ENCODE data around the gene UBASH3A.

The UBASH3A gene

DNA sequence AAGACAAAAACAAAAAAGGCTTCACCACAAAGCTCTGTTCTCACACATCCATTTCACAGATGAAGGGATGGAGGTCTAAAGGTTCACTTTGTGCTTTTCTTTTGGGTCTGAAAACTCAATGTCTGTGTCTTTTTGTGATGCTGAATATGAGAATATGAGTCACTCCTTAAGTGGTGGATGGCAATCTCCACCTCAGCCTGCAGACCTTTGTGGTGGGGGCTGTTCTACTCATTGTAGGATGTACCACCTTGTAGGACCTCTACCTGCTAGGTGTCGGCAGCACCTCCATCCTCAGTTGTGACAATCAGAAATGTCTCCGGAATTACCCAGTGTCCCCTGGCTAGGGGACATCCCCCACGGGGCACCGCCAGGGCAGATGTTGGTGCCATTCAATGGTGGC, 42.8 kb downstream of the UBASH3A start:
- no peak for DNase-seq (ENCODE audit: low read depth in 1 of 2, low spot score in 1 of 2)

DNA sequence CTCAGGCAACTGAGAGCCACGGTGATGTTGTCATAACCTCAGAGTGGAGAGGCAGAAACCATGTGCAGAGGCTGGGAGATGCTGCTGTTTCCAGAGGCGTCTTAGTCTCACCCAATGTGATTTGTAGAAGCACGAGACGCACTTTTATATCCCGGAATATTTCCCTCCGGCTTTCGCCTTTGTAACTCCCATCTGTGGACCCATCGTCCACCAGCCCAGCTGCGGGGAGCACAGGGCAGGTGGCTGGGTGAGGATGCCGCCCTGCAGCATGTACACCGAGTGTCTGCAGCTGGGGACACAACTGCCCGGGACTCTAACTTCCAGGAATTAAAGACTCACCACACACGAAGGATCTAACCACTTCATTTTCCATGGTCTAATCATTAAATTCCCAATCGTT, 43.5 kb downstream of the UBASH3A start:
- no peak for DNase-seq (ENCODE audit: low read depth in 1 of 2, low spot score in 1 of 2)

DNA sequence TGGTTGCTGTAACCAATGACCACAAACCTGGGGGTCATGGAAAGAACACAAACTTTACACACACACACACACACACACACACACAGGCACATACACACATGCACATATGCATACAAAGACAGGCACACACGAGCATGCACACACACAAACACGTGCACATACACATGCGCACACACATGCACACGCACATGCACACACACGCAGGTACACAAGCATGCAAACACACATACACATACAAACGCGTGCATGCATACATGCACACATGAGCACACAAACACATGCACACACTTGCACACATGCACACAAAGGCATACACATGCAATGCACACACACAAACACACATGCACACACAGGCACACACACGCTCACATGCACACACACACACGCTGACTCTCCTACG, 44.0 kb downstream of the UBASH3A start:
- no peak for DNase-seq (ENCODE audit: low read depth in 1 of 2, low spot score in 1 of 2)

DNA sequence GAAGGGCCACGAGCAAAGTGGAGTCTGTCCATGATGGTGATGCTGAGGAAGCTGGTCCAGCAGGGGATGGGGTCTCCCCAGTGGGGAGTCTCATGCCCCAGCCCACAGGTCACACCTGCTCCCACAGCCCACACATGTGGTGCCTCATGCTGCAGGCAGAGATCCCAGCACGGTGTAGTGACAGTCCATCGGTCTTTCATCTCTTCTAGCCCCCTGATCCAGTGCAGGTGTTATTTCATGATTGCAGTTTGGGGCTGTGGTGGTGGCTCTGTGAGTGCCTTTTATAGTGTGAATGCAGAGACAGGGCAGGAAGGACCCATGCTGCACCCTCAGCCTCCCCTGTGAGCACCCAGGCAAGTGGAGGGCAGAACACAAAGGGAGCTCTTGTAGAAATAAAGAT, 45.0 kb downstream of the UBASH3A start:
- no peak for DNase-seq (ENCODE audit: low read depth in 1 of 2, low spot score in 1 of 2)

DNA sequence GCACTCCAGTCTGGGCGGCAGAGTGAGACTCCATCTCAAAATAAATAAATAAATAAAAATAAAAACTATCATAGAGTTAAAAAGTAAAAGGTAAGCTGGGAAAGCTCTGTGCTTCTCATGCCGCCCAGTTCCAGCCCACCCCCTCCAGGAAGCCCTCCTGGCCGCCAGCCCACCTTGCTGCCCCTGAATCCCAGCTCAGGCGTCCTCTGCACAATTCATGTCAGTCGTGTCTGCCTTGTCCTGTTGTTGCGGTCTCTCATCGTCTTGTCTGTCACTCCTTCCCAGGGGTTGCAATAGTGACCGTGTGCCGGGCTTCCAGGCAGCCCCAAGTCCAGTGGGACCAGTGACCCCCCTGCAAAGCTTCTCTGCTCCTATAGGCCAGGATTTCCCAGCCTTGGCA, 48.2 kb downstream of the UBASH3A start:
- no peak for DNase-seq (ENCODE audit: low read depth in 1 of 2, low spot score in 1 of 2)

DNA sequence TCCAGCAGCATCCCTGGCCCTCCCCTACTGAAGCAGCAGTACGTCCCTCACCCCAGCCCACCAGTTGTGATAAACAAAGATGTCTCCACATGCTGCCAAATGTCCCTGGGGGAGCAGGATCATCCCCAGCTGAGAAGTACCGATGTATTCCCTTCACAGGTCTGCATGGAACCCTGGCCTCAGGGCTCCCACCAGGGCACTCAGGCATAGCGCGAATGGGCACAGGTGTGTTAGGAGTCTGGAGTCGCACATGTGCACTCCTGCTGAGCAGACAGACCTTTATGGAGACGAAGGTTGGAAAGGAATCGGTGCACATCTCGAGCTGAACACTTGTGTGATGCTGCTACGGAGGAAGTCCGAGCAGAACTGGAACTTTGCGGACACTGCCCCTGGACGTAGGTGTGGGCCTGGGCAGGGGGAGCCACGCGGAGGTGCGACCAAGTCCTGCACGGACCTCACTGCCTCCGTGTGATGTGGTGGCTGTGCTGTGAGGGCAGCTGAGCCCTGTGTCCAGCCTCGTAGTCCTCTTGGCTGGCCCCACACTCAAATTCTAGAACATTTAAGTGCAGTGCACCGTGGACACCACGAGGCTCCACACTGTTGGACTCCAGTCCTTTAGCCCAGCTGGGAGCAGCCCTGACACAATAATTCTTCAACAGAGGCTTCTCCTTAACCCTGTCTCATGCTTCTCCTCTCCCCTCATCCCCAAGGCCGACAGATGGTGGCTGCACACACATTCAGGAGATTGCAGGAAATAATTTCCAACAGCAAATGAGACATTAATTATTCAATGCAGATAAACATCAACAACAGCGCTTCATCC, 48.9 kb downstream of the UBASH3A start:
- no peak for DNase-seq (ENCODE audit: low read depth in 1 of 2, low spot score in 1 of 2)

DNA sequence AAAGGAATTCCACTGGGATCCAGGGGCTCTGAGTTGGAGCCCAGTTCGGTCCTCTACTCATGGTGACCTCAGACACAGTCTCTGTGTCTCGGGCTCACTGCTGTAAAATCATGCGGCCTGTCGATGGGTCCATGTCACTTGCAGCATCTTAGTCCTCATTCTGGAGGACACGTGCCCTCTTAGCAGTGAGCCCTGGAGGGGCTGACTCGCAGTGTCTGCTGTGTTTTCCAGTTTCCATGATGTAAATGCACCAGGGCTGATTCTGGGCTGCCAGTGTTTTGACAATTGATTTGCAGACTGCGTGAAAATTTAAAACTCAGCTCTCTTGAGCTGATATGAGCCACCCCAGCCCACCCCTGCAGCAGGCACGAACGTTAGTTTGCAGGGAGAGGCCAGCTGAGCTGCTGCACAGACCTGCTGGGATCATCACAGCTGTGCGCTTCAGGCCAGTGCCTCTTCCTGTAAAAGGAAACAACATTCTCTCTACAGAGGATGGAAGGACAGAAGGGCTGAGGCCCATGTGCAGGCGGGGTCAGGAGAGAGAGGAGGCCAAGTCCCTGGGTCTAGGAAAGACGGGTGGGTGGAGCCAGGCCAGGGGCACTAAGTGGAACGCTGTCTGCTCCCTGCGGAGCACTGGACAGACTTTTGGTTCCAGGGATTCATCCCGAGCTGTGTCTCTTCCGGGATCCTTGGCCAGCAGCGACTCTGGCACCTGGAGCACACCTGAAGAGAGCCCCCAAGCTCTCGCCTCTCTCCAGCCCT, 49.7 kb downstream of the UBASH3A start:
- DNase-seq (ENCODE audit: low read depth in 1 of 2, low spot score in 1 of 2), result no peak

DNA sequence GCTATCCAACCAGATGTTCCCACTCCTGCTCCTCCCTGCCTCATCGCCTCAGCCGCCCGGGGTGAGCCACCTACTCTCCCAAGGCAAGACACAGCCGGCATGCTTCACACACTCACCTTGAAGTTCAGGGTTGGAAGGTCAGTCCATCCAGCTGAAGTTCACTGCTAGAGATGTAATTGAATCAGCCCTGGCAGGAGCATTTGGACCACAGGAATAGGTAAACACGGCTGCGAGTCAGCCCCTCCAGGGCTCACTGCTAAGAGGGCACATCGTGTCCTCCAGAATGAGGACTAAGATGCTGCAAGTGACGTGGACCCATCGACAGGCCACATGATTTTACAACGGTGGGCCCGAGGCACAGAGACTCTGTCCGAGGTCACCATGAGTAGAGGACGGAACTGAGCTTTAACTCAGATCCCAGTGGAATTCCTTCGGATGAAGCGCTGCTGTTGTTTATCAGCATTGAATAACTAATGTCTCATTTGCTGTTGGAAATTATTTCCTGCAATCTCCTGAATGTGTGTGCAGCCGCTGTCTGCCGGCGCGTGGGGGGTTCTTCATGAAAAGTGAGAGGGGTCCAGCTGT, 50.4 kb downstream of the UBASH3A start:
- no peak for DNase-seq (ENCODE audit: low read depth in 1 of 2, low spot score in 1 of 2)

DNA sequence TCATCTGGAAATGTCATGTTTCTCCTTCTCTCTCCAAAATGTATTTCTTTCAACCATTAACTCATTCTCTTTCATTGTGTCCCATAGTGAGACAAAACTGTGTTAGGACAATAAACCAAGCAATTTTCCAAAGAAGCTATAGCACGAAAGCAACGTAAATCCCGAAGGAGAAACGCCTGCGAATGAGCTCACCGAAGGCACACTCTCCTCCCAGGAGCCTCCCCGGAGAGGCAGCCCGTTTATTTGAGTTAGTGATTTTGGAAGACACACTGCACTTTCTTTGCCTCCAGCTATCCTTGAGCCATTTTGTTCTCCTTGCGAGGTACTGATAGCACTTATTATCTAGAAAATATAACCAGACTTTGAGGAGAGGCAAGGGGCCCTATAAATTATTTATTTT, 51.1 kb downstream of the UBASH3A start:
- no peak for DNase-seq (ENCODE audit: low read depth in 1 of 2, low spot score in 1 of 2)

DNA sequence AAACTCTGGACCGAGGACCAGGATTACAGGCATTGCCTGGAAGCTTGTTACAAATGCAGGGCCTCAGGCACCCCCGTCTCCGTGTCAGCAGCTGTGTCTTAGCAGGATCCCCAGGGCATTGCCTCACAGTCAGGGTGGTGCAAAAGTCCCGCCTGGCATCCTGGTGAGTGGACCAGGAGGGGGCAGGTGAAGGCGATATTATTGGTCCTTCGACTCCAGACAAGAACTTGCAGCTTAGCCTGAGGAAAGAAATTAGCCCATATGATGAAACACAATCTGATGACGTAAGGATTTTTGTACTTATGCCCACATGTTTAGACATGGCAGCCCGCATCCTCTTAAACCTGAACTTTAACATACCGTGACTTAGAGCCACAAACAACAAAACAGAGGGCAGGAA, 51.5 kb downstream of the UBASH3A start:
- DNase-seq (ENCODE audit: low read depth in 1 of 2, low spot score in 1 of 2), result no peak

DNA sequence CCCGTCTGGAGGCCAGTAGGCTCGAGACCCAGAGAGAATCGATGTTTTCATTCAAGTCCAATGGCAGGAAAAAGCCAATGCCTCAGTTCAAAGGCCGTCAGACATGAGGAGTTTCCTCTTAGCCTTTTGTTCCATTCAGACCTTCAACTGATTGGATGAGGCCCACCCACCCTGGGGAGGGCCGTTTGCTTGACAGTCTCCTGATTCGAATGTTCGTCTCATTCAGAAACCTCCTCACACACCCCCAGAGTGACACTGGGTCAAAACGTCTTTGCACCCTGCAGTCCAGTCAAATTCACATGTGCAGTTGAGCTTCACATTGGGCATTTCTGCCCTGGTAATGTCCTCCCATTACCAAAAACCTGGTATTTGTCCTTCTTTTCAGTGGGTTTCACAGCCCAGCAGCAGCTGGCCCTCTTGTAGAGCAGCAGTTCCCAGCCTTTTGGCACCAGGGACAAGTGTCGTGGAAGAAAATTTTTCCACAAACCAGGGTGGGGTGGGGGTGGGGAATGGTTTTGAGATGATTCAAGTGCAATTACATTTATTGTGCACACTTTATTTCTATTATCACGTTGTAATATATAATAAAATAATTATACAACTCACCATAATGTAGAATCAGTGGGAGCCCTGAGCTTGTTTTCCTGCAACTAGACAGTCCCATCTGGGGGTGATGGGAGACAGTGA, 52.2 kb downstream of the UBASH3A start:
- DNase-seq (ENCODE audit: low read depth in 1 of 2, low spot score in 1 of 2), result no peak

DNA sequence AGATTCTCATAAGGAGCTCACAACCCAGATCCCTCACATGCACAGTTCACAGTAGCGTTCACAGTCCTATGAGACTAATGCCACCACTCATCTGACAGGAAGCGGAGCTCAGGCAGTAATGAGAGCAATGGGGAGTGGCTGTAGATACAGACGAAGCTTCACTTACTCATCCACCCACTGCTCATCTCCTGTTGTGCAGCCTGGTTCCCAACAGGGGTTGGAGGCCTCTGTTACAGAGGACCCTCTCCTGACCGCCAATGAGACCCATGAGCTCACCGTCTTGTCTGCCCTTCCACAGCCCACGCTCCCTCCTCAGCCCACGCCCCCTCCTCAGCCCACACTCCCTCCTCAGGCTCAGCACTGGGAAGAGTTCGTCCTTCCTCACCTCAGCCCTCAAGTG, 52.8 kb downstream of the UBASH3A start:
- no peak for DNase-seq (ENCODE audit: low read depth in 1 of 2, low spot score in 1 of 2)

DNA sequence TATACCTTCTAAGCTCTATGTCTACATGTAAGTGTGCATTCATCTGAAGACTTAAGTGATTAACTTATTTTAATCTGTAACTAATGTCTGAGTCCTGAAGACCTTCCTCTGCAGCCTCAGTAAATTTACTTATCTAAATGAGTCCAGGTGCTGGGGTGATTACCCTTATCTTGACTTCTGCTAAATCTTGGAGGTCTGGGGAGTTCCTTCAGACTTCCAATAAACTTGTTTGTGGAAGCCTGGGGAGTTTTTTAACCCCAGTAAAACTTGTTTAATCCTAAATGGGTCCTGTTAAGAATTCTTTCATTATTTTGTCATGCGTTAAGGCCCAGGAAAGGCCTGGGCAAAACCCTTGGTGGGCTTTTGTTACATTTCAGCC, 55.4 kb downstream of the UBASH3A start:
- no peak for DNase-seq (ENCODE audit: low read depth in 1 of 2, low spot score in 1 of 2)

DNA sequence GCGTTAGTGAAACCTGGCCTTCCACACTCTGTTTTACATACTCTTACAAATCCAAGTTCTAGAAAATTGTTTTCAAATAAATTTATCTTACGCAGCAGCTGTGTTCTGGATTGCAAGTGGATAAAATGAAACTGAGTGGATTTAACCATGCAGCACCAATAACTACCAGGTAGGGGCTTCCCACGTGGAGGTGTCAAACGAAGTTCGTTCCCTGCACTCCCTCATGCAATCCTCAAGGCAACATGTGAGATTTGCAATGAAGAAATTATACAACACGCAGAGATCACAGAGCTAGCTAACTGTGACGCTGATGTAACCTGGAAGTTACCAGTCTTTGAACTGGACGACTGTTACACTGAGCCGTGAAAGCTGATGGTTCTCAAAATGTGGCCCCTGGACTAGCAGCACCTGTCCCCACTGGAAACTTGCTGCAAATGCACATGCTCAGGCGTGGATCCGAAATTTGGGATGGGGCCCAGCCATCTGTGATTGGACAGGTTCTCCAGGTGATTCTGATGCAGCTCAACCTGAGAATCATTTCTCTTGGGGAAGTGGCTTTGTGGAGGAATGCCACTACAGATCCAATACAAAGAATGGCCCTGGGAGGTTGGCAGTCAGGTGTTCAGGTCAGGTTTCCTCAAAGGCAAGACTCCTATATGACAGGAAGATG, 56.0 kb downstream of the UBASH3A start:
- no peak for DNase-seq (ENCODE audit: low read depth in 1 of 2, low spot score in 1 of 2)

DNA sequence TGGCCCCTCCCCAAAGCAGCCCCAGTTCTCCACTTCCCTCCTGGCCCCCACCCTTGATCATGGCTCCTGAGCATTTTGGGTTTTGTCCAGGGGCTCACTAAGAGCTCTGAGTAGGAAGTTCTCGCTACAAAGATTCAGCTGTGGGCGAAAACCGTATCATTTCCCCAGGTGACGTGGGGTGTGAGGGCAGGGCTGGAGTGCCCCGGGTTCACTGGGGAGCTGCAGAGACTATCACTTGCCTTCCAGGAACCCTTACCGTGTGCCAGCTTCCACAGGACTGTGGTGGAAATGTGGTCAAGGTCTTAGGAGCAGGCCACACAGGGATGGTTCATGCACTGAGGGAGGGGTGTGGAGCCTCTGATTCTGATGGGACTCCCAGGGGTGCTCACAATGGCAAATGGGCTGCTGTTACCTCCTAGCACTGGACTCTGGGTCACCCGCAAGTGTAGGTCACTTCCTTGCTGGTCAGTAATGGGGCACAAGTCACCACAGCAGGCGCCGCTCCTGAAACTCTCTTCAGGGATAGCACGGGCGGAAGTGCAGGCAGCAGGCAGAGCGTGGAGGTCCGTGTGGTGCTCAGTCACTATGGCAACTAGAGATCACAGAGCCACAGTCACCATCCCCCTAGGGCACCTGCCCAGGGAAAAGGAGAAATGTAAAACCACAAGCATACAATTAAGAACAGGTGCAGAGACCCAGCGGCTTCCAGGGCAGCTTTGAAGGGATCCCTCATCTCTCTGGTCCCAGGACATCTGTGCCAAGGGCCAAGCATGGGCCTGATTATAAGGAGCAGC, 56.9 kb downstream of the UBASH3A start:
- no peak for DNase-seq (ENCODE audit: low read depth in 1 of 2, low spot score in 1 of 2)

DNA sequence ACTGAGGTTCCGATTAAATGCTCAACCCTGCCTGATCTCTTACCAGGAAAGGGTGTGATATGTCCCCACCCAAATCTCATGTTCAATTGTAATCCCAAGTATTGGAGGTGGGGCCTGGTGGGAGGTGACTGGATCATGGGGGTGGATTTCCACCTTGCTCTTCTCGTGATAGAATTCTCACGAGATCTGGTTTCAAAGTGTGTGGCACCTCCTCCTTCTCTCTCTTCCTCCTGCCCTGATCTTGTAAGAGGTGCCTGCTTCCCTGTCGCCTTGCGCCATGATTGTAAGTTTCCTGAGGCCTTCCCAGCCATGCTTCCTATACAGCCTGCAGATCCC, 57.5 kb downstream of the UBASH3A start:
- DNase-seq (ENCODE audit: low read depth in 1 of 2, low spot score in 1 of 2), result no peak

DNA sequence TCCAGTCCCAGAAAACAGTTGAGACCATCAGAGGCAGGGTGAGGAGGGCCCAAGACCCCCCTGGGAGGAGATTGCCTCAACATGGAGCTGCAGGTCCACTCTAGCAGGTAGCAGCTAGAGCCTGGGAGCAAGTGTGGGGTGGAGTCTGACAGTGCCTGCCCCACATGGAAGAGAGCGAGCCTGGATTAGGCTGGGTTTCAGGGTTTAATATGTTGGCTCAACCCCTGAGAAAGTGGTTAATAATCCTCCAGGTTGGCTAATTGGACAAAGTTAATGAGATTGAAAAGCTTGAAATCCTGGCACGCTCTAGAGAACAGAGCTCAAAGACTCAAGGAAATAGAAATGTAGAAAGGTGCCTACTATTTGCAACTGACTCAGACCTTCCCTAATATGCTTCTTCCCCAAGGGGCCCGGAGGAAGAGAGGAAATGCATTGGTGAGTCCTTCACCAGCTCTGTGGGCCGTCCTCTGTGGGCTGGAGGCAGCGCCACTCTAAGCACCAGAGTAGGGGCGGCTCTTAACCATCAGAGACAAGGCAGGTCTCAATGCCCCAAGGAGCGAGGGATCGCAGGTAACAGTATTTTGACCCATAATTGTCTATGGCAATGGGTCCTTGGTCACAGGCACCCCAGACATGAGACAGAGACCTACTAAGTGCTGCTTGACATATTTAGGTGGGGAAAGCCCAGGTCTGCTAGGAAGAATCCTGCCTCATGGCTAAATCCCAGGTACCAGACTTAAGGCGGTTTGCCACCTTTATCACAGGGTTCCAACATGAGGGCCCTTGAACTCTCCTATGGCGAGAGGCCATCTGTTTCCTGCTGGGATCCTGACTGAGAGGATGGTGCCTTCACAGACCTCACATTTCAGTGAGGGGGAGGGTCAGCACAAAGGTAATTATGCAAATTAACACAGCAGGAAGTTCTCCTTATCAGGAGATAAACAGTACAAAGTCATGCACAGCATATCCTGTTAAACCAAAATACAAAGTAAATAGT, 58.5 kb downstream of the UBASH3A start:
- no peak for DNase-seq (ENCODE audit: low read depth in 1 of 2, low spot score in 1 of 2)

DNA sequence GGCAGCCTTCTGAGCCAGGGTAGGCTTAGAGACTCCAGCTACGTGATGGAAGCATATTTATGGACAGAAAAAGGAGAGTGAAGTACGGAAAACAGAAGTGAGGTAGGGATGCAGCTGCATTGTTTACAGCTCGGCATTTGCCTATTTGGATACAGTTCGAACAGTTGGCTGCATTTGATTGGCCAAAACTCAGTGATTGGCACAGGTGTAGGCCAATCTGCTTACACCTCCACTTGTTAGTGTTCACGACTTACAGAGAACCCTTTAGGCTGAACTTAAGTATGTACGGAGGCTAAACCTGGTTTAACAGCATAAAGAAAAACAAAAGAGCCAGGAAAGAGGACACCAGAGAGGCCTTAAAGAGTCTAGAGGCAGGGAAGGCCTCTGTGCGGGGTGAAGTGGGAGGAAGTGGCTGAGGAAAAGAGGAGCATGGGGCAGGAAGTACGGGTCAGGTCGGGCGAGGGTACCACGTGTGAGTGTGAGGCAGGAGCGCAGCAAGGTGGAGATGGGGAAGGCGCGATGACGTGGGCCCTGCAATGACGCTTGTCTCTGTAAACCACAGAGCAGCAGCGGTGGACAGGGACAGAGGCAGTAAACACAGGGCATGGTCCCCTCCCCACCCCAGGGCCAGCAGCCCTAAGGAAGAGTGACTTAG, 60.3 kb downstream of the UBASH3A start:
- DNase-seq (ENCODE audit: low read depth in 1 of 2, low spot score in 1 of 2), result peak in 1 of 2 donors; percentile 50
